ENCODE measurements around the gene LYZL2.

DNA sequence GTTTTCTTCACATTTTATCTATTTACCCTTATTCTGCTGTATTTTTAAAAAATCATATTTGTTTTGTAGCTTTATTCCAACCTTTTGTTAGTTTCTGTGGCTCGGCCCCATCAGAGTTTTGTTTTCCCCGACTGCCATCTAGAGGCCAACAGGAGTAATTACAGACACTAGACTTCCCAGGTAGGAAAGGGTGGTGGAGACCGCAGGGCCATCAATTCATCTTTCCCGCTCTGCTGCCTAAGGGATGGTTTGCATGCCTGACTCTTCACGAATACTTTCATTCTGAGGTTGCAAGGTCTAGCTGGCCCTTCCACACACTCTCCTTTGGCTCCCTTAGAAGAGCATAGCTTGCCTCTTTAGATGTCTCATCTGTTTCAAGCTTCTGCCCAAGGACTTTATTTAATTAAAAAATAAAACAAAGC is 38.3 kb downstream of the LYZL2 start:
- TF ChIP-seq POLR2A (IDR thresholded peaks at IDR 0.05) (no peak), CTCF (IDR thresholded peaks at IDR 0.05 in 4 of 5, conservative IDR thresholded peaks at IDR 0.05 in 1 of 5) (peak; percentile 73 to 81 (median 76))
